GM21423 (cell line): ENCODE results near the gene ATP8B1.
"Not testable (repeated sequence)": the region's sequence is repeated elsewhere in the genome, so short reads cannot be mapped to it uniquely, and the experiment has no call there.

Experiments
- ATAC-seq: cut with Tn5 transposase; IDR thresholded peaks from one replicate; pipeline ENCODE4 v1.9.1; 2021; ENCODE audit warnings: mild to moderate bottlenecking, moderate library complexity; ENCODE audit not compliant: unreplicated experiment

Gene ATP8B1

GRCh38 chr18:57803103-57803969 is at the start of gene ATP8B1:
Gene ATP8B1 (minus strand): TSS chr18:57803315. CDS start chr18:57731807, 71,508 bp downstream.
- peak; percentile 44 for ATAC-seq

- no peak for ATAC-seq
These were observed 46.9 kb upstream of the ATP8B1 start for GRCh38 chr18:57850063-57850462.

GRCh38 chr18:57848374-57848773 is 45.3 kb upstream of the ATP8B1 start:
- not testable (repeated sequence) for ATAC-seq

GRCh38 chr18:57847431-57847830 is 44.3 kb upstream of the ATP8B1 start:
- not testable (repeated sequence) for ATAC-seq

GRCh38 chr18:57846258-57846657 is 43.1 kb upstream of the ATP8B1 start:
- no peak for ATAC-seq

- no peak for ATAC-seq
These were observed 42.5 kb upstream of the ATP8B1 start for GRCh38 chr18:57845605-57846074.

GRCh38 chr18:57844319-57844718 is 41.2 kb upstream of the ATP8B1 start:
- ATAC-seq = no peak

GRCh38 chr18:57843386-57843785 is 40.3 kb upstream of the ATP8B1 start:
- no peak for ATAC-seq

GRCh38 chr18:57841568-57841967 is 38.5 kb upstream of the ATP8B1 start:
- ATAC-seq = peak; percentile 34

GRCh38 chr18:57839942-57840381 is 36.8 kb upstream of the ATP8B1 start:
- ATAC-seq = no peak

GRCh38 chr18:57837917-57838548 is 34.9 kb upstream of the ATP8B1 start:
- ATAC-seq = peak; percentile 80

- no peak for ATAC-seq
These were observed 33.4 kb upstream of the ATP8B1 start for GRCh38 chr18:57836557-57836956.

- no peak for ATAC-seq
These were observed 32.8 kb upstream of the ATP8B1 start for GRCh38 chr18:57835904-57836303.

- no peak for ATAC-seq
These were observed 31.5 kb upstream of the ATP8B1 start for GRCh38 chr18:57834616-57835015.

- peak; percentile 44 for ATAC-seq
These were observed 30.5 kb upstream of the ATP8B1 start for GRCh38 chr18:57833441-57834101.

GRCh38 chr18:57832730-57833129 is 29.6 kb upstream of the ATP8B1 start:
- ATAC-seq = no peak

GRCh38 chr18:57831597-57832377 is 28.7 kb upstream of the ATP8B1 start:
- no peak for ATAC-seq

GRCh38 chr18:57827646-57828045 is 24.5 kb upstream of the ATP8B1 start:
- no peak for ATAC-seq

GRCh38 chr18:57826252-57826651 is 23.1 kb upstream of the ATP8B1 start:
- no peak for ATAC-seq

GRCh38 chr18:57820583-57820982 is 17.5 kb upstream of the ATP8B1 start:
- not testable (repeated sequence) for ATAC-seq
